ENCODE measurements around the gene MGAT5. TPM values are rescaled to one million over a fixed set of nuclear protein-coding genes. Genes with fewer than 3 reads are reported as not detected.

The MGAT5 gene, protein sequence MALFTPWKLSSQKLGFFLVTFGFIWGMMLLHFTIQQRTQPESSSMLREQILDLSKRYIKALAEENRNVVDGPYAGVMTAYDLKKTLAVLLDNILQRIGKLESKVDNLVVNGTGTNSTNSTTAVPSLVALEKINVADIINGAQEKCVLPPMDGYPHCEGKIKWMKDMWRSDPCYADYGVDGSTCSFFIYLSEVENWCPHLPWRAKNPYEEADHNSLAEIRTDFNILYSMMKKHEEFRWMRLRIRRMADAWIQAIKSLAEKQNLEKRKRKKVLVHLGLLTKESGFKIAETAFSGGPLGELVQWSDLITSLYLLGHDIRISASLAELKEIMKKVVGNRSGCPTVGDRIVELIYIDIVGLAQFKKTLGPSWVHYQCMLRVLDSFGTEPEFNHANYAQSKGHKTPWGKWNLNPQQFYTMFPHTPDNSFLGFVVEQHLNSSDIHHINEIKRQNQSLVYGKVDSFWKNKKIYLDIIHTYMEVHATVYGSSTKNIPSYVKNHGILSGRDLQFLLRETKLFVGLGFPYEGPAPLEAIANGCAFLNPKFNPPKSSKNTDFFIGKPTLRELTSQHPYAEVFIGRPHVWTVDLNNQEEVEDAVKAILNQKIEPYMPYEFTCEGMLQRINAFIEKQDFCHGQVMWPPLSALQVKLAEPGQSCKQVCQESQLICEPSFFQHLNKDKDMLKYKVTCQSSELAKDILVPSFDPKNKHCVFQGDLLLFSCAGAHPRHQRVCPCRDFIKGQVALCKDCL
- polyA plus RNA-seq (2013, experiment 1 of 2): 15.1 TPM
- polyA plus RNA-seq (2013, experiment 2 of 2): 14.4 TPM

DNA sequence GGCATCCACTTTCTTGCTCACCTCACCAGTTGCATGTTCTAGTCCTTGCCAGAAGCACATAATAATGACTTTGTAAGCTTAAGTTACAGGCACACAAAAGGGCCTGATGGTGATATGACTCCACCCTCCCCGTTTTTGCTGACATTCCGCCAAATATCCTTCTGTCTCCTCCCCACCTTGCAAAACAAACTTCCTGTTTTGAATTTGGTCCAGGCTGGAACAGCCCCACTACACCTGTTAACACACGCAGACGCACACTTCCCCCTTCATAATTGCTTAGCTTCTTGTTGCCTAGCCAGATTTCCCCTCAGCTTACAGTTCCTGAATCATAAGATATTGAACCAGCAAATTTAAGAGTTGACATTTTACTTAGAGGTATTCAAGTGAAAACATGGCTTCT, at the start of gene MGAT5:
Gene MGAT5 (plus strand): TSS at position 269 of the 400 bp plus-strand sequence. CDS start 332 bp downstream, outside the sequence.
- no peak within 1 kb of the TSS for H3K23ac ChIP-seq (ENCODE audit: low read depth, low read length, poor library complexity)
- H3K27me3 ChIP-seq (ENCODE audit: control insufficient read depth in 3 of 3, insufficient read depth in 3 of 3, low read depth in 1 of 3, low read length in 3 of 3): no peaks in the 10 kb centered on the region
- no peak within 1 kb of the TSS for H3K27ac ChIP-seq (replicated peaks; ENCODE audit: low read length)
- no peak within 1 kb of the TSS for H4K8ac ChIP-seq (ENCODE audit: low read depth, low read length)
- H3K14ac ChIP-seq (ENCODE audit: low read length): no peak within 1 kb of the TSS
- no peak within 1 kb of the TSS for H3K4me2 ChIP-seq (ENCODE audit: insufficient read depth, low read length, poor library complexity, severe bottlenecking)
- no peak within 1 kb of the TSS for H3K9ac ChIP-seq (ENCODE audit: low read depth, low read length, poor library complexity)
- H3K79me1 ChIP-seq (ENCODE audit: low read depth, low read length): peaks cover 2% of the 10 kb centered on the region
- H3K4me1 ChIP-seq (ENCODE audit: control insufficient read depth in 2 of 2, insufficient read depth in 1 of 2, low read depth in 1 of 2, low read length in 2 of 2): peaks cover 3 to 5% of the 10 kb centered on the region in 2 donors
- H2BK15ac ChIP-seq (ENCODE audit: low read length): no peak within 1 kb of the TSS
- WGBS, 2 donors (ENCODE audit: extremely low coverage in 2 of 2, insufficient read length in 2 of 2, insufficient replicate concordance in 1 of 2): no CpG with 5 or more reads among the region's 4 CpGs
- DNase-seq (ENCODE audit: low spot score): no peak
- H4K91ac ChIP-seq (ENCODE audit: low read depth, low read length, poor library complexity): no peak within 1 kb of the TSS
- peak within 1 kb of the TSS; percentile 19 for H3K18ac ChIP-seq (ENCODE audit: low read length)
- H3K9me3 ChIP-seq (replicated peaks in 1 of 2; ENCODE audit: control insufficient read depth in 2 of 2, insufficient read depth in 1 of 2, low read depth in 1 of 2, low read length in 2 of 2): no peaks in the 10 kb centered on the region
- H2AFZ ChIP-seq (ENCODE audit: low read length): no peak within 1 kb of the TSS
- no peak within 1 kb of the TSS for H2BK120ac ChIP-seq (ENCODE audit: low read depth, low read length)
- H3K4me3 ChIP-seq (ENCODE audit: low read length in 2 of 2): no peak within 1 kb of the TSS
- no peak within 1 kb of the TSS for H2BK5ac ChIP-seq (ENCODE audit: low read length)
- H2BK12ac ChIP-seq (ENCODE audit: low read length): no peak within 1 kb of the TSS
- no peak within 1 kb of the TSS for H2AK5ac ChIP-seq (ENCODE audit: low read depth, low read length)
- H3K4ac ChIP-seq (ENCODE audit: low read length): no peak within 1 kb of the TSS
- peaks cover 3 to 11% of the 10 kb centered on the region in 2 donors for H3K36me3 ChIP-seq (replicated peaks in 1 of 2; ENCODE audit: control insufficient read depth in 2 of 2, insufficient read depth in 2 of 2, low read length in 2 of 2)

- no peak overlapping the region for H2AK5ac ChIP-seq (ENCODE audit: low read depth, low read length)
- H2BK120ac ChIP-seq (ENCODE audit: low read depth, low read length): no peak overlapping the region
- no peak overlapping the region for H4K91ac ChIP-seq (ENCODE audit: low read depth, low read length, poor library complexity)
- no peak overlapping the region for H3K14ac ChIP-seq (ENCODE audit: low read length)
- H2BK12ac ChIP-seq (ENCODE audit: low read length): no peak overlapping the region
- H3K9me3 ChIP-seq (replicated peaks in 1 of 2; ENCODE audit: control insufficient read depth in 2 of 2, insufficient read depth in 1 of 2, low read depth in 1 of 2, low read length in 2 of 2): peaks cover 0 to 9% of the 10 kb centered on the region in 2 donors
- peaks cover 17 to 23% of the 10 kb centered on the region in 2 donors for H3K4me1 ChIP-seq (ENCODE audit: control insufficient read depth in 2 of 2, insufficient read depth in 1 of 2, low read depth in 1 of 2, low read length in 2 of 2)
- WGBS, 2 donors (ENCODE audit: extremely low coverage in 2 of 2, insufficient read length in 2 of 2, insufficient replicate concordance in 1 of 2): no CpG with 5 or more reads among the region's 3 CpGs
- no peaks in the 10 kb centered on the region for H3K36me3 ChIP-seq (replicated peaks in 1 of 2; ENCODE audit: control insufficient read depth in 2 of 2, insufficient read depth in 2 of 2, low read length in 2 of 2)
- no peak overlapping the region for H3K18ac ChIP-seq (ENCODE audit: low read length)
- no peak overlapping the region for H2BK5ac ChIP-seq (ENCODE audit: low read length)
- no peak overlapping the region for H2AFZ ChIP-seq (ENCODE audit: low read length)
- DNase-seq (ENCODE audit: low spot score): no peak
- peaks cover 3% of the 10 kb centered on the region for H3K79me1 ChIP-seq (ENCODE audit: low read depth, low read length)
- no peak overlapping the region for H3K4ac ChIP-seq (ENCODE audit: low read length)
- no peak overlapping the region for H3K4me2 ChIP-seq (ENCODE audit: insufficient read depth, low read length, poor library complexity, severe bottlenecking)
- peak overlapping the region; percentile 16 for H3K27ac ChIP-seq (replicated peaks; ENCODE audit: low read length)
- H3K4me3 ChIP-seq (ENCODE audit: low read length in 2 of 2): no peak overlapping the region
- no peak overlapping the region for H4K8ac ChIP-seq (ENCODE audit: low read depth, low read length)
- no peak overlapping the region for H3K9ac ChIP-seq (ENCODE audit: low read depth, low read length, poor library complexity)
- no peak overlapping the region for H2BK15ac ChIP-seq (ENCODE audit: low read length)
- H3K27me3 ChIP-seq (ENCODE audit: control insufficient read depth in 3 of 3, insufficient read depth in 3 of 3, low read depth in 1 of 3, low read length in 3 of 3): no peaks in the 10 kb centered on the region
- H3K23ac ChIP-seq (ENCODE audit: low read depth, low read length, poor library complexity): no peak overlapping the region
These were observed 48.8 kb upstream of the MGAT5 start for GRCh38 chr2:134205087-134205486.

GRCh38 chr2:134206031-134206430, 47.8 kb upstream of the MGAT5 start:
- Histone ChIP-seq H2BK120ac (ENCODE audit: low read depth, low read length) (no peak overlapping the region), H3K23ac (ENCODE audit: low read depth, low read length, poor library complexity) (no peak overlapping the region), H3K79me1 (ENCODE audit: low read depth, low read length) (peaks cover 3% of the 10 kb centered on the region), H3K18ac (ENCODE audit: low read length) (no peak overlapping the region), H2AFZ (ENCODE audit: low read length) (no peak overlapping the region), H3K9ac (ENCODE audit: low read depth, low read length, poor library complexity) (no peak overlapping the region), H2AK5ac (ENCODE audit: low read depth, low read length) (no peak overlapping the region), H2BK15ac (ENCODE audit: low read length) (no peak overlapping the region), H3K4me2 (ENCODE audit: insufficient read depth, low read length, poor library complexity, severe bottlenecking) (no peak overlapping the region), H2BK12ac (ENCODE audit: low read length) (no peak overlapping the region), H3K9me3 (replicated peaks in 1 of 2; ENCODE audit: control insufficient read depth in 2 of 2, insufficient read depth in 1 of 2, low read depth in 1 of 2, low read length in 2 of 2) (peaks cover 0 to 9% of the 10 kb centered on the region in 2 donors), H4K8ac (ENCODE audit: low read depth, low read length) (no peak overlapping the region), H3K4ac (ENCODE audit: low read length) (no peak overlapping the region), H3K27me3 (ENCODE audit: control insufficient read depth in 3 of 3, insufficient read depth in 3 of 3, low read depth in 1 of 3, low read length in 3 of 3) (no peaks in the 10 kb centered on the region), H3K14ac (ENCODE audit: low read length) (no peak overlapping the region), H3K4me1 (ENCODE audit: control insufficient read depth in 2 of 2, insufficient read depth in 1 of 2, low read depth in 1 of 2, low read length in 2 of 2) (peaks cover 17 to 20% of the 10 kb centered on the region in 2 donors), H2BK5ac (ENCODE audit: low read length) (no peak overlapping the region), H3K27ac (replicated peaks; ENCODE audit: low read length) (no peak overlapping the region), H3K4me3 (ENCODE audit: low read length in 2 of 2) (no peak overlapping the region), H3K36me3 (replicated peaks in 1 of 2; ENCODE audit: control insufficient read depth in 2 of 2, insufficient read depth in 2 of 2, low read length in 2 of 2) (no peaks in the 10 kb centered on the region), H4K91ac (ENCODE audit: low read depth, low read length, poor library complexity) (no peak overlapping the region)
- peak; percentile 17 for DNase-seq (ENCODE audit: low spot score)
- no CpG with 5 or more reads among the region's 2 CpGs for WGBS, 2 donors (ENCODE audit: extremely low coverage in 2 of 2, insufficient read length in 2 of 2, insufficient replicate concordance in 1 of 2)

DNA sequence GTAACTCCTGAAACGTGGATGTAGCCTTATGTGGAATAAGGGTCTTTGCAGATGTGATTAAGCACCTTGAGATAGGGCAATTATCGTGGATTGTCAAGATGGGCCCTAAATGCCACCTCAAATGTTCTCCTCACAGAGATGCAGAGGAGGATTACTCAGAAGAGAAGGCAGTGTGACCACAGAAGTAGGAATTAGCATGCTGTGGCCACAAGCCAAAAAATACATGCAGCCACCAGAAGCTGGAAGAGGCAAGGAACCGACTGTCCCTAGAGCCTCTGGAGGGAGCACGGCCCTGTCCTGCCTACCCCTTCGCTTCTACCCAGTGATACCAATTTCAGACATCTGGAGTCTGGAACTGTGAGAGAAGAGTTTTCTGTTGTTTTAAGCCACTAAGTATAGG, 47.3 kb upstream of the MGAT5 start:
- Histone ChIP-seq H2AK5ac (ENCODE audit: low read depth, low read length) (no peak overlapping the region), H3K9ac (ENCODE audit: low read depth, low read length, poor library complexity) (no peak overlapping the region), H3K14ac (ENCODE audit: low read length) (no peak overlapping the region), H3K4me3 (ENCODE audit: low read length in 2 of 2) (no peak overlapping the region), H3K4ac (ENCODE audit: low read length) (no peak overlapping the region), H2BK120ac (ENCODE audit: low read depth, low read length) (no peak overlapping the region), H3K4me2 (ENCODE audit: insufficient read depth, low read length, poor library complexity, severe bottlenecking) (no peak overlapping the region), H3K79me1 (ENCODE audit: low read depth, low read length) (peaks cover 3% of the 10 kb centered on the region), H4K91ac (ENCODE audit: low read depth, low read length, poor library complexity) (no peak overlapping the region), H3K9me3 (replicated peaks in 1 of 2; ENCODE audit: control insufficient read depth in 2 of 2, insufficient read depth in 1 of 2, low read depth in 1 of 2, low read length in 2 of 2) (peaks cover 0 to 9% of the 10 kb centered on the region in 2 donors), H2BK15ac (ENCODE audit: low read length) (no peak overlapping the region), H3K23ac (ENCODE audit: low read depth, low read length, poor library complexity) (no peak overlapping the region), H3K4me1 (ENCODE audit: control insufficient read depth in 2 of 2, insufficient read depth in 1 of 2, low read depth in 1 of 2, low read length in 2 of 2) (peaks cover 16 to 17% of the 10 kb centered on the region in 2 donors), H2BK12ac (ENCODE audit: low read length) (no peak overlapping the region), H2BK5ac (ENCODE audit: low read length) (no peak overlapping the region), H3K18ac (ENCODE audit: low read length) (no peak overlapping the region), H3K27me3 (ENCODE audit: control insufficient read depth in 3 of 3, insufficient read depth in 3 of 3, low read depth in 1 of 3, low read length in 3 of 3) (no peaks in the 10 kb centered on the region), H2AFZ (ENCODE audit: low read length) (no peak overlapping the region), H4K8ac (ENCODE audit: low read depth, low read length) (no peak overlapping the region), H3K27ac (replicated peaks; ENCODE audit: low read length) (no peak overlapping the region), H3K36me3 (replicated peaks in 1 of 2; ENCODE audit: control insufficient read depth in 2 of 2, insufficient read depth in 2 of 2, low read length in 2 of 2) (no peaks in the 10 kb centered on the region)
- WGBS, 2 donors (ENCODE audit: extremely low coverage in 2 of 2, insufficient read length in 2 of 2, insufficient replicate concordance in 1 of 2): no CpG with 5 or more reads among the region's 5 CpGs
- DNase-seq (ENCODE audit: low spot score): no peak
